Stimulated activated naive CD4-positive, alpha-beta T cell treated with Interleukin-2 at 50 U/mL for 16 hours (primary cell): ENCODE results near the gene ZSCAN31.
A peak's percentile ranks its signal among the peaks of the same experiment; 100 is the strongest.
"Not testable (repeated sequence)": the region's sequence is repeated elsewhere in the genome, so short reads cannot be mapped to it uniquely, and the experiment has no call there.

Source experiments
- DNase-seq: peaks from one replicate; lab custom pipeline; 2025; lab: John Stamatoyannopoulos, UW

Gene ZSCAN31

GRCh38 chr6:28335564-28336283 lies at the start of gene ZSCAN31:
TSS of gene ZSCAN31 (minus strand) at chr6:28336148. CDS start at chr6:28329683, 6,465 bp downstream.
- DNase-seq, result peak; percentile 76

- no peak for DNase-seq
These were observed 48.2 kb upstream of the ZSCAN31 start for GRCh38 chr6:28384143-28384533.

GRCh38 chr6:28383235-28384142 lies 47.5 kb upstream of the ZSCAN31 start:
- no peak for DNase-seq

GRCh38 chr6:28380381-28380780 lies 44.4 kb upstream of the ZSCAN31 start:
- DNase-seq, result no peak

- DNase-seq, result no peak
These were observed 42.7 kb upstream of the ZSCAN31 start for GRCh38 chr6:28378644-28379043.

DNA sequence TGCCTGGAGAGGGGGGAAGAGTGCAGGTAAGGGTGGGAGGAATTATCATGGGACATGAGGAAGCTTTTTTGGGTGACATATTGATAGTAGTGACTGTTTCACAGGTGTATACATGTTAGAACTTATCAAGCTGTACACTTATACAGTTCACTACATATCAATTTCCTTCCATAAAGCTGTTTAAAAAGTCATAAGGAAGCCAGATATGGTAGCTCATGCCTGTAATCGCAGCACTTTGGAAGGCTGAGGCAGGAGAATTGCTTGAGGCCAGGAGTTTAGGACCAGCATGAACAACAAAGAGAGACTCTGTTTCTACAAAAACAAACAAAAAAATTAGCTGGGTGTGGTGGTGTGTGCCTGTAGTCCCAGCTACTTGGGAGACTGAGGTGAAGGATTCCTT lies 41.9 kb upstream of the ZSCAN31 start:
- no peak for DNase-seq

- DNase-seq, result no peak
These were observed 38.0 kb upstream of the ZSCAN31 start for GRCh38 chr6:28373925-28374324.

GRCh38 chr6:28371706-28372451 lies 35.9 kb upstream of the ZSCAN31 start:
- DNase-seq, result no peak

- no peak for DNase-seq
These were observed 35.3 kb upstream of the ZSCAN31 start for GRCh38 chr6:28371280-28371679.

DNA sequence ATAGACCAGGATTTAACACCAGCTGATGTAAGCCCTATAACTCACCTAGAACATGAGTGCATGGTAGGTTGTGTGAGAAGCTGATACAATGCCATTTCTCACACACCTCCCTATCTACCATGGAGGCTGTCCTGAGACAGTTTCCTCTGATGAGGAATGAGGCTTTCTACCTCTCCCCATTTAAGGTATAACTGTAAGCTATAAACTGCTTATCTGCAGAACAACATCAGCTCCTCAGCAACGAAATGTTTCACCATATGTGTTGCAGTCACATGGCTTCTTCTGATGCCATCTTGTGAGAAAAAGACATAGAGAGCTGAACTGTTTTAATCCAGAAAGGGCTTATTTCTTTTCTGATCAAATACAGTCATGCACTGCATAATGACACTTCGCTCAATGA lies 34.5 kb upstream of the ZSCAN31 start:
- no peak for DNase-seq

DNA sequence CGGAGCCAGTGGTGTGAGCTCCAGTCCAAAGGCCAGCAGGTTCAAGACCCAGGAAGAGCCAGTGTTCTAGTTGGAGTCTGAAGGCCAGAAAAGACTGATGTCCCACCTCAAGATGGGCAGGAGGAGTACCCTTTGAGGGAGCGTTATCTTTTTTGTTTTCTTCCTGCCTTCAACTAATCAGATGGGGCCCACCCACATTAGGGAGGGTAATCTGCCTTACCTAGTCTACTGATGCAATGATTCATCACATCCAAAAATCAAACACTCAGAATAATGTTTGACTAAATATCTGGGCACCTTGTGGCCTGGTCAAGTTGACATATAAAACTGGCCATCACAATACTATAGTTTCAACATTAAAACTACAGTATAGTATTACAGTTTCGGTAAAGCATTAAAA lies 33.5 kb upstream of the ZSCAN31 start:
- DNase-seq, result no peak

DNA sequence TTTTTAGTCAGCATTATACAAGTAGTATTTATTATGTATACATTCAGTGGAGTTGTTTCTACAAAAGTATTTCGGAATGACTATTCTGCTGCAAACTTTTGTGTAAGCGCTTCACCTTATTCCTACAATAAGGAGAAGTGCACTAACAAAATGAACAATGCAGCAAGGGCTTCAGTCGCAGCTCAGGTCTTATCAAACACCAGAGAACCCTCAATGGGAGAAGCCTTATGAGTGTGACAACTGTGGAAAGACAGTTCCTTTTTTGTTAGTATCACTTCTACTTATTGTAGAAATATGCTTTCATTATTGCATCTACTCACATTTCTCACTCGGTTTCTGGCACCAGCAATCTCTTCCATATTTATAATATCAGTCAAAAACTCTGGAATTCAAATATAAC lies 32.6 kb upstream of the ZSCAN31 start:
- no peak for DNase-seq

GRCh38 chr6:28365590-28365989 lies 29.6 kb upstream of the ZSCAN31 start:
- DNase-seq, result not testable (repeated sequence)

DNA sequence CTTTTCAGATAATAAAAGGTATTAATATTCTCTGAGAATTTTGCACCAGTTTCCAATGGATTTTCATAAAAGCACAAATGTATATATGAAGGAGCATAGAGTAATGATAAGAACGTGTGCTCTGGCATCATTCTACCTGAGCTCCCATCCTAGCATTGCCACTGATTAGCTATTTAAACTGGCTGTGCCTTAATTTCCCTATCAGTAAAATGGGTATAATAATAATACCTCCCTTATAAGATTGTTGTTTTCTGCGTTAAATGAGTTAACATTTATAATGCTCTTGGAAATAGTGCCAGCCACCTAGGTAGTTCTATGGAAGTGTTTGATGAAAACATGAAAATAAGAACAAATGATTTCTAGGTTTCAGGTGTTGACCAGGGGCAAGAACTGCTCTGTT lies 25.0 kb upstream of the ZSCAN31 start:
- no peak for DNase-seq

- DNase-seq, result not testable (repeated sequence)
These were observed 23.6 kb upstream of the ZSCAN31 start for GRCh38 chr6:28359562-28359961.

DNA sequence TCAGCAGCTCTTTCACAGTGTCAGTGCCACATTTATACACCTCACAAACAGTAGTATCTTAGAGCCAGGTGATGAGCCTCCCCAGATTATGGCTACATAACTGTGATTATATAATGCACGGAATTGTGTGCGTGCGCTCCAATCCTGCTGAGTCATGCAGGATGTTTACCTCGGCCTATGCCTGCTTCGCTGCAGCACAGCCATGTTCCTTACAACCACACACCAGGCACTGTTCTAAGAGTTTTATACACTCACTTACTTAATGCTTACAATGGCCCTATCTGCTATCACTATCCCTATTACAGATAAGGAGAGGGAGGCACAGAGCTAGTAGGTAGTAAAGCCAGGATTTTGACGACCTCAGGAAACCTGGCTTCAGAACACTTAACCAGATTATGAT lies 21.1 kb upstream of the ZSCAN31 start:
- DNase-seq, result no peak

GRCh38 chr6:28356666-28357020 lies 20.7 kb upstream of the ZSCAN31 start:
- no peak for DNase-seq

DNA sequence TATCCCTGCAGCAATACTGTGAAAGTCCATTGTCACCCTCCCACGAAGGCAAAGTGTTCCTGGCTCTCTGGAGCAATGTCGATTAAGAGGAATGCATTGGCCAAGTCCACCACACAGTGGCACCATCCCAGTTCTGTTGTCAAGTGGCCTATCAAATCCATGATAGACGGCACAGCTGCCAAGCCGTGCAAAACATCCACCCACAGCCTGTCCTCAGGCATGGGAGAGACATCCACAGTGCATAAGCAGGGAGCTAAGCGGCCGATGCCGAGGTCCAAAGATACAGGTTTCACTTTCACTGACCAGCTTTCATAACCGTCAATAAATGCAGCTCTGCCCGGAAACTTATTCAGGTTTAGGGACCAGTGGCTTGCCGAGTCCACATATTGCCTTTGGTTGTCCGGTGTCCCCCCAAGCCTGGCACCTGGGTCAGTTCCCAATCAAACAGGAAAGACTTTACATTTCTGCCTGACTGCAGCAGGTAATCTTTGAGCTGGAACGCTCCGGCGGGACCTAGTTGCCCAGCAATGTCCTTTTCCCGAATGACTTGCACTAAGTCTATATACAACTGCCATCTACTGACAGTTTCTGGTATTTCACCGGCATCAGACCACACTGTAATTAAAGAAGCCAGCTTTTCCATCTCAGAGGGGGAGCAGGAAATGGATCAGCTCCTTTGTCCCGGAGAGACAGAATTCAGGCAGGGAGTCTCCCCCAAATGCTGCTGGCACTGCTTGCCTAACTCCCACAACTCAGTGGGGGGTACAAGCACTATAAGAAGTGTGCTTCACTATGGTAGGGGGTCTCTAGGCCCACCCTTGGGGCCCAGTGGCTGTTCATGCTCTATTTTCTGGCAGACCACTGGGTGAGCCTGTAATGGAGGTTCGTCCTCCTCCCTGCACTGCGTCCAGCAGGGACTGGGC lies 20.1 kb upstream of the ZSCAN31 start:
- peak; percentile 24 for DNase-seq

- no peak for DNase-seq
These were observed 19.0 kb upstream of the ZSCAN31 start for GRCh38 chr6:28354688-28355554.

DNA sequence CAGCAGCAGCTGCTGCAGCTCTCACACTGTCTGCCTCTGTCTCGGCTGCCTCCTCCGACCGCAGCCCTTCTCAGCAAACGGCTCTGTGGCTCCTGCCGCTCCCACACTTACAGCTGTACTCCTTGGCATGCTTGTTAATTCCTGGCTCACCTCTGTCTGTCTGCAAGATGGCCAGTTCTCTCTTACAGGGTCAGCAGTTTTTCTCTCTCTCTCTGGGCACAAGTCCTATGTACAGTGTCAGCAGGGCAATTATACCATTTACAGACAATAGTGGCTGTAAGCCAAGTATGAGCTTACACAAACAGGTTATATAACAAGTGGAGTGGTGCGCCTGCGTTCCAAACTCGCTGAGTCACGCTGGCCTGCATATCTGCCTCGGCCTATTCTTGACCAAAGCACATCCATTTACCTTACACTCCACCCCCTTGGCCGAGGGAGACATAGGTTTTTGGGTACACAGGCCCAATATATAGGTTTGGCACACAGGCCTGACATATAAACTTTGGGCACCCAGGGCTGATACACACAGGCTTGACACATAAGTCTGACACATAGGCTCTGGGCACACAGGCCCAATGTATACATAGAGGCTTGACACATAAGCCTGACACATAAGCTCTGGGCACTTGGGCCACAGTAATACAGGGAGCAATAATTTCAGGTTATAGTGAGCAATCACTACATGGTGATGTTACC lies 18.2 kb upstream of the ZSCAN31 start:
- no peak for DNase-seq
